CD8-positive, alpha-beta memory T cell (primary cell): Measurements from ENCODE around the gene MKI67. TPM values are rescaled to one million over a fixed set of nuclear protein-coding genes. Genes with fewer than 3 reads are reported as not detected.
A peak's percentile ranks its signal among the peaks of the same experiment; 100 is the strongest.

Experiments used
- CTCF ChIA-PET: fragments of 350-600 bp; sonication (Branson Sonifier 250); formaldehyde crosslinking; loops from one replicate; lab custom pipeline; 2021; ENCODE audit warnings: antibody characterized with exemption; lab: Charles Lee
- POLR2A ChIA-PET: fragments of 350-600 bp; sonication (Branson Sonifier 250); formaldehyde crosslinking; loops from one replicate; lab custom pipeline; 2021; ENCODE audit warnings: antibody characterized with exemption; lab: Charles Lee
- DNase-seq, 5 donors: peaks; one replicate each; pipeline versions ENCODE4 v3.0.0 to v3.0.0-alpha.2; 2020 to 2022; ENCODE audit warnings: mixed read lengths in 1 of 5
- H3K27ac ChIP-seq: one replicate; pipeline ENCODE4 v1.7.0; 2013; ENCODE audit warnings: low read depth, mild to moderate bottlenecking, low read length, moderate library complexity
- H3K27me3 ChIP-seq: 2 replicates; pipeline ENCODE4 v1.7.0; 2013; ENCODE audit warnings: low read length, mild to moderate bottlenecking; ENCODE audit not compliant: insufficient read depth, poor library complexity, severe bottlenecking
- H3K36me3 ChIP-seq: 2 replicates; pipeline ENCODE4 v1.7.0; 2013; ENCODE audit warnings: mild to moderate bottlenecking, low read length, moderate library complexity; ENCODE audit not compliant: insufficient read depth
- H3K4me1 ChIP-seq: 2 replicates; pipeline ENCODE4 v1.7.0; 2013; ENCODE audit warnings: mild to moderate bottlenecking, low read length, moderate library complexity; ENCODE audit not compliant: insufficient read depth
- H3K4me3 ChIP-seq: 2 replicates; pipeline ENCODE4 v1.7.0; 2013; ENCODE audit warnings: mild to moderate bottlenecking, low read length
- H3K9me3 ChIP-seq: 2 replicates; pipeline ENCODE4 v1.7.0; 2013; ENCODE audit warnings: mild to moderate bottlenecking, low read length
- H3K27ac Mint-ChIP-seq, 8 donors: one replicate each; pipeline ENCODE4 v1.8.0; 2020 to 2021; ENCODE audit warnings: mixed read lengths in 8 of 8, mild to moderate bottlenecking in 6 of 8, inconsistent platforms in 3 of 8, moderate library complexity in 3 of 8
- H3K27me3 Mint-ChIP-seq, 2 donors: one replicate each; pipeline ENCODE4 v1.8.0; 2020 to 2021; ENCODE audit warnings: mixed read lengths in 2 of 2, mild to moderate bottlenecking in 1 of 2, moderate library complexity in 1 of 2
- H3K36me3 Mint-ChIP-seq, 3 donors: one replicate each; pipeline ENCODE4 v1.8.0; 2020 to 2021; ENCODE audit warnings: mixed read lengths in 3 of 3, inconsistent platforms in 1 of 3, mild to moderate bottlenecking in 1 of 3
- H3K4me1 Mint-ChIP-seq, 3 donors: one replicate each; pipeline ENCODE4 v1.8.0; 2020 to 2021; ENCODE audit warnings: mixed read lengths in 3 of 3, inconsistent platforms in 1 of 3, mild to moderate bottlenecking in 1 of 3
- H3K4me3 Mint-ChIP-seq, 7 donors: one replicate each; pipeline ENCODE4 v1.8.0; 2020 to 2021; ENCODE audit warnings: mixed read lengths in 7 of 7, mild to moderate bottlenecking in 6 of 7, moderate library complexity in 4 of 7, inconsistent platforms in 2 of 7
- H3K9me3 Mint-ChIP-seq, 5 donors: one replicate each; pipeline ENCODE4 v1.8.0; 2020 to 2022; ENCODE audit warnings: mixed read lengths in 5 of 5, mild to moderate bottlenecking in 3 of 5, moderate library complexity in 2 of 5, inconsistent platforms in 1 of 5
- polyA plus RNA-seq: library from polyadenylated mRNA; unstranded; fragments of 300-500 nt; fragmentation: Illumina TruSeq; gene quantifications from one replicate; pipeline ENCODE4 v1.2.3, GENCODE V29; 2021
- total RNA-seq, 2 experiments: library from RNA; stranded (reverse); gene quantifications; one replicate each; pipeline ENCODE4 v1.2.3, GENCODE V29; 2021

The MKI67 gene
- total and polyA plus RNA-seq, 3 experiments from 2014 or later, result 0.70 to 136 (median 113) TPM

DNA sequence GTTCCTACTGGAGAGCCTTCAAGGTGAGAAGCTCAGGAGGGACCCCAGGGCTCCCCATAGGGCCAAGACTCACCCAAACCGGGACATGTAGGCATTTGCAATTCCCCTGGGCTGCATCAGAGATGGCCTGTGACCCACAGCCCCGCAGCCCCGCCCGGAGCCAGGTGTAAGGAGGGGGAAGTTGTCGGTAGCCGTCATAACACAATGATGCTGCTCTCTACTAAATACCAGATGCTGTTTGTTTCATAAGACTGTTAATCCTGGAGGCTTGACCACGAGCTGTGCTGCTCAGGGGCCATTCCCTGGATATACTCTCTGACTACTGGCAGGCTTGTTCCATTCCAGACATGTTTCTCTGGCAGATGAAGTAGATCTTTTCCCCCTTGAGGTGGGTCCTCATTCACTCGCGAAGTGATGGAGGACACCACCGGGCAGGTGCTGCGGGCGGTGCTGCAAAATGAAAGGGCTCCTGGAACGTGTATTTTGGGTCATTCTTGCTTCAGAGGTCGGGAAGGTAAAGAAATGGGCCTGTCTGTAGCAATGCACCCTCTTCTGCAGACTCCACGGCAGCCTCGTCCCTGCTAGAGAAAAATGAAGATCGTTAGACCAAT is 61.1 kb downstream of the MKI67 start:
- H3K4me3 Mint-ChIP-seq, result peak overlapping the region; percentile 63 to 86 (median 76)
- POLR2A ChIA-PET, result interaction anchor here (3.4 kb wide), 1 partner anchor 17 kb away, joined by 51 read pairs; no protein-coding TSS in a partner anchor
- peaks cover 40% of the 10 kb centered on the region for H3K36me3 ChIP-seq
- H3K27ac Mint-ChIP-seq, result peak overlapping the region; percentile 57 to 98 (median 91)
- H3K27me3 Mint-ChIP-seq, result no peaks in the 10 kb centered on the region
- no peaks in the 10 kb centered on the region for H3K27me3 ChIP-seq
- peak overlapping the region; percentile 11 for H3K4me3 ChIP-seq
- H3K36me3 Mint-ChIP-seq, result peaks cover 23 to 67% (median 29%) of the 10 kb centered on the region in 3 donors
- H3K27ac ChIP-seq, result peak overlapping the region; percentile 45
- no peak for DNase-seq
- H3K4me1 ChIP-seq, result peaks cover 53% of the 10 kb centered on the region
- H3K4me1 Mint-ChIP-seq, result peaks cover 78 to 84% (median 81%) of the 10 kb centered on the region in 3 donors
- CTCF ChIA-PET, result interaction anchor here (1.0 to 6.0 kb wide), 5 partner anchors 13 to 158 kb away, joined by 3 to 53 read pairs (median 4); partner anchors contain the start of gene PTPRE
- no peaks in the 10 kb centered on the region for H3K9me3 ChIP-seq
- no peaks in the 10 kb centered on the region for H3K9me3 Mint-ChIP-seq

DNA sequence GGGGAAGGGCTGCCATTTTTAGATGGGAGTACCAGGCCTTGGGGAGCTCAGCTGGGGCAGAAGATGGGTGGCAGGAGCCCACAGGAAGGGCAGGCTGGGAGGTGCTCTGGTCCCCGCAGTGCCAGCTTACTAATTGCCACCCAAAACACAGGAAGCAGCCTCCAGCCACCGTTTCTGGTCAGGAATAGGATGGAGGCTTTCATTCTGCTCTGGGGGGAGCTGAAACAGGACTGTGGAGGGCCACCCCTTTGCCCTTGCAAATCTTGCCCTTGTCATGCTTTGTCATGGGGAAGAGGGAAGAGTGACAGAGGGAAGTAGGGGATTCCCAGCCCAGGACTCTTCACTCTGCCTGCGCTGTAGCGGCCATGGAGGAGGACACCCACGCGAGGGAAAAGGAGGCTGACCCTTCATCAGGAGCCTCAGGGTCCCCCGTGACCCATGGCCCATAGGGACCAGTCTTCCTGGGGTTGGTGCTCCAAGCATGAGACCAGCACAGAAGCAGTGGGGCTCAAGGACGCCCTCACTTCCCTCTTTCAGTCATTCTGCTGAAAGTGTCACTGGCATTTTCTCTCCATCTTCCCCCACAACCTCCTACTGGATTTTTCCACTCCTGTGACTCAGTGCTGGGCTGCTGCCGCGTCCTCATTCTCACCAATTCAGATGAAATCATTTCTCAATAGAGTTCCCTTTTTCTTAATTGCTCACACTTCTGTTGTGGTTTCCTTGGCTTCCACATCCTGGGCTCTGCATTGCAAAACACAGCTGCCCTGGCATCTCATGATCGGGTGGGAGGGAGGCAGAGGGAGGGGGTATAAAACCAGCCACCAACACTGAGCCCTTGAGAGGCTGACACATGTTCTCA is 61.9 kb downstream of the MKI67 start:
- ChIA-PET CTCF (interaction anchor here (1.0 to 6.0 kb wide), 7 partner anchors 13 to 86 kb away, joined by 3 to 53 read pairs (median 12); no protein-coding TSS in a partner anchor), POLR2A (interaction anchor here (1.0 to 3.4 kb wide), 2 partner anchors 11 to 17 kb away, joined by 3 to 51 read pairs; no protein-coding TSS in a partner anchor)
- Mint-ChIP-seq H3K27me3 (no peaks in the 10 kb centered on the region), H3K27ac (peak overlapping the region; percentile 57 to 98 (median 91)), H3K4me3 (peak overlapping the region; percentile 63 to 86 (median 76)), H3K4me1 (peaks cover 82 to 86% (median 83%) of the 10 kb centered on the region in 3 donors), H3K9me3 (no peaks in the 10 kb centered on the region), H3K36me3 (peaks cover 24 to 65% (median 26%) of the 10 kb centered on the region in 3 donors)
- H3K9me3 ChIP-seq, result no peaks in the 10 kb centered on the region
- no peaks in the 10 kb centered on the region for H3K27me3 ChIP-seq
- peak; percentile 52 to 82 (median 68) for DNase-seq
- peak overlapping the region; percentile 53 for H3K4me3 ChIP-seq
- peaks cover 35% of the 10 kb centered on the region for H3K36me3 ChIP-seq
- peaks cover 58% of the 10 kb centered on the region for H3K4me1 ChIP-seq
- peak overlapping the region; percentile 45 for H3K27ac ChIP-seq

GRCh38 chr10:128063736-128064107 is 62.5 kb downstream of the MKI67 start:
- DNase-seq, result no peak
- Mint-ChIP-seq H3K36me3 (peaks cover 21 to 64% (median 26%) of the 10 kb centered on the region in 3 donors), H3K4me3 (peak overlapping the region; percentile 63 to 86 (median 76)), H3K27me3 (no peaks in the 10 kb centered on the region), H3K4me1 (peaks cover 86 to 89% (median 86%) of the 10 kb centered on the region in 3 donors), H3K9me3 (no peaks in the 10 kb centered on the region), H3K27ac (peak overlapping the region; percentile 57 to 98 (median 91))
- ChIA-PET POLR2A (interaction anchor here (1.0 to 3.4 kb wide), 2 partner anchors 10 to 16 kb away, joined by 3 to 51 read pairs; no protein-coding TSS in a partner anchor), CTCF (interaction anchor here (1.0 to 6.0 kb wide), 6 partner anchors 12 to 87 kb away, joined by 3 to 53 read pairs (median 14); no protein-coding TSS in a partner anchor)
- Histone ChIP-seq H3K36me3 (peaks cover 34% of the 10 kb centered on the region), H3K27me3 (no peaks in the 10 kb centered on the region), H3K4me3 (peak overlapping the region; percentile 53), H3K9me3 (no peaks in the 10 kb centered on the region), H3K4me1 (peaks cover 61% of the 10 kb centered on the region), H3K27ac (peak overlapping the region; percentile 45)

DNA sequence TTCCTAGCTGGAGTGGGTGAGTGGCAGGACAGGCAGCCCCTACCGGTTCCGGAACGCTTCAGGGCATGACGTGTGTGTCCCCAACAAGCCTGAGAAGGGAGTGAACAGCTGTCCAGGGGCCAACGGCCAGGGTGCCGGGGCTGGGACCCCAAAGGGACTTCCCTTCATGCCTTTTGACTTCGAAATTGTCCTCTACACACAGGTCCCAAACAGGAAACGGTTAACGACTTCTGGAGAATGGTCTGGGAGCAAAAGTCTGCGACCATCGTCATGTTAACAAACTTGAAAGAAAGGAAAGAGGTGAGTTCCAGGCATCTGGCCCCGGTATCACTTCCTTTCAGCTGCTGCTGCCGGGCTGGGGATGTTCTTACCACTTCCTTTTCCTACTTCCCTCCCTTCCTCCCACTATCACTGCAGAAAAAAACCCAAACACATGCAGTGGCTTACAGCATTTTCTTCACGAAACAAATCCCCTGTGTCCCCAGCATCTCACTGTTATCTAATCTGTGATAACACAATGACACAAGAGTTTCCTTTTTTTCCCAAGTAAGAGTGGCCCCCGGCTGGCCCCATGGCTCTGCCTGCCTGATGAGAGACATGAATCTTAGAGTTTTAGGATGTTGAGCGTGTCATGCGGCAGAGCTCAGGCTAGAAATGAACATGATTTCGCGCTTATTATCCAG is 63.2 kb downstream of the MKI67 start:
- Mint-ChIP-seq H3K4me3 (peak overlapping the region; percentile 63 to 86 (median 76)), H3K27ac (peak overlapping the region; percentile 57 to 98 (median 91)), H3K27me3 (no peaks in the 10 kb centered on the region), H3K9me3 (no peaks in the 10 kb centered on the region), H3K4me1 (peaks cover 90 to 96% (median 93%) of the 10 kb centered on the region in 3 donors), H3K36me3 (peaks cover 21 to 62% (median 26%) of the 10 kb centered on the region in 3 donors)
- no peaks in the 10 kb centered on the region for H3K9me3 ChIP-seq
- peak overlapping the region; percentile 53 for H3K4me3 ChIP-seq
- CTCF ChIA-PET, result interaction anchor here (1.2 to 6.0 kb wide), 7 partner anchors 12 to 157 kb away, joined by 3 to 53 read pairs (median 12); partner anchors contain the start of gene PTPRE
- DNase-seq, result peak; percentile 42 to 75 (median 70)
- peaks cover 63% of the 10 kb centered on the region for H3K4me1 ChIP-seq
- peaks cover 27% of the 10 kb centered on the region for H3K36me3 ChIP-seq
- POLR2A ChIA-PET, result interaction anchor here (1.0 to 3.4 kb wide), 2 partner anchors 10 to 15 kb away, joined by 3 to 51 read pairs; no protein-coding TSS in a partner anchor
- H3K27me3 ChIP-seq, result no peaks in the 10 kb centered on the region
- H3K27ac ChIP-seq, result peak overlapping the region; percentile 65

- peaks cover 63% of the 10 kb centered on the region for H3K4me1 ChIP-seq
- H3K27me3 ChIP-seq, result no peaks in the 10 kb centered on the region
- H3K36me3 ChIP-seq, result peaks cover 24% of the 10 kb centered on the region
- H3K9me3 ChIP-seq, result no peaks in the 10 kb centered on the region
- peak overlapping the region; percentile 63 to 86 (median 76) for H3K4me3 Mint-ChIP-seq
- POLR2A ChIA-PET, result interaction anchor here (0.6 to 3.4 kb wide), 2 partner anchors 15 to 21 kb away, joined by 3 to 51 read pairs; no protein-coding TSS in a partner anchor
- H3K27me3 Mint-ChIP-seq, result no peaks in the 10 kb centered on the region
- peak overlapping the region; percentile 53 for H3K4me3 ChIP-seq
- CTCF ChIA-PET, result interaction anchor here (0.8 to 6.0 kb wide), 10 partner anchors 9 to 156 kb away, joined by 3 to 53 read pairs (median 6); partner anchors contain the start of gene PTPRE
- H3K9me3 Mint-ChIP-seq, result no peaks in the 10 kb centered on the region
- peak overlapping the region; percentile 65 for H3K27ac ChIP-seq
- H3K4me1 Mint-ChIP-seq, result peaks cover 91 to 100% (median 97%) of the 10 kb centered on the region in 3 donors
- H3K36me3 Mint-ChIP-seq, result peaks cover 19 to 62% (median 29%) of the 10 kb centered on the region in 3 donors
- peak overlapping the region; percentile 57 to 98 (median 91) for H3K27ac Mint-ChIP-seq
- peak in 2 of 5 donors; percentile 13 to 25 for DNase-seq
Observed at GRCh38 chr10:128062331-128062880, 63.8 kb downstream of the MKI67 start.

- H3K27ac Mint-ChIP-seq, result peak overlapping the region; percentile 57 to 98 (median 91)
- no peaks in the 10 kb centered on the region for H3K27me3 Mint-ChIP-seq
- H3K36me3 ChIP-seq, result peaks cover 17% of the 10 kb centered on the region
- CTCF ChIA-PET, result interaction anchor here (0.8 to 6.0 kb wide), 8 partner anchors 10 to 155 kb away, joined by 3 to 53 read pairs (median 6); partner anchors contain the start of gene PTPRE
- POLR2A ChIA-PET, result interaction anchor here (0.6 to 3.4 kb wide), 2 partner anchors 14 to 21 kb away, joined by 3 to 51 read pairs; no protein-coding TSS in a partner anchor
- H3K4me1 Mint-ChIP-seq, result peaks cover 84 to 95% (median 90%) of the 10 kb centered on the region in 3 donors
- peak overlapping the region; percentile 57 to 81 (median 75) for H3K4me3 Mint-ChIP-seq
- peaks cover 11 to 61% (median 22%) of the 10 kb centered on the region in 3 donors for H3K36me3 Mint-ChIP-seq
- H3K27me3 ChIP-seq, result no peaks in the 10 kb centered on the region
- no peak overlapping the region for H3K4me3 ChIP-seq
- no peaks in the 10 kb centered on the region for H3K9me3 ChIP-seq
- H3K27ac ChIP-seq, result no peak overlapping the region
- DNase-seq, result no peak
- no peaks in the 10 kb centered on the region for H3K9me3 Mint-ChIP-seq
- H3K4me1 ChIP-seq, result peaks cover 63% of the 10 kb centered on the region
Observed at GRCh38 chr10:128061306-128062300, 64.6 kb downstream of the MKI67 start.
